OCI-LY7 (cell line): ENCODE results near the gene ZW10. TPM values are rescaled to one million over a fixed set of nuclear protein-coding genes. Genes with fewer than 3 reads are reported as not detected.

Experiments used
- BruUV-seq: library from RNA; stranded (reverse); fragments of 400-500 nt; replicated peaks from 2 replicates; lab custom pipeline; 2021; lab: Mats Ljungman, UMichigan
- CTCF ChIA-PET: fragments of 300-600 bp; sonication (Branson Sonifier 250); formaldehyde crosslinking; loops from one replicate; lab custom pipeline; 2022; ENCODE audit warnings: antibody characterized with exemption; ENCODE audit not compliant: unreplicated experiment; lab: Charles Lee
- POLR2A ChIA-PET: fragments of 300-600 bp; sonication (Branson Sonifier 250); formaldehyde crosslinking; loops from one replicate; lab custom pipeline; 2022; ENCODE audit warnings: antibody characterized with exemption; lab: Charles Lee
- DNase-seq: peaks from one replicate; pipeline ENCODE4 v3.0.0-alpha.2; 2015; ENCODE audit warnings: low spot score
- H2AFZ ChIP-seq: fragments of 200-600 bp; sonication (generic), shearing (Covaris generic); 2 replicates; pipeline ENCODE4 v1.6.1; 2014; ENCODE audit warnings: mild to moderate bottlenecking, antibody characterized with exemption, low read length, moderate library complexity
- H3K27ac ChIP-seq: fragments of 200-600 bp; sonication (generic); 2 replicates; pipeline ENCODE4 v1.5.1; 2014; ENCODE audit warnings: mixed run types, low read depth, mild to moderate bottlenecking, moderate library complexity, low read length, inconsistent platforms; ENCODE audit not compliant: poor library complexity, severe bottlenecking
- H3K36me3 ChIP-seq: fragments of 200-600 bp; sonication (generic); 2 replicates; pipeline ENCODE4 v1.6.1; 2014; ENCODE audit warnings: mild to moderate bottlenecking, antibody characterized with exemption, low read length, moderate library complexity, mixed read lengths; ENCODE audit not compliant: insufficient read depth
- H3K4me1 ChIP-seq: fragments of 200-600 bp; sonication (generic); 2 replicates; pipeline ENCODE4 v1.5.1; 2014; ENCODE audit warnings: mild to moderate bottlenecking, low read length; ENCODE audit not compliant: insufficient read depth, poor library complexity, severe bottlenecking
- H3K4me2 ChIP-seq: fragments of 200-600 bp; sonication (generic); 2 replicates; pipeline ENCODE4 v1.6.1; 2014; ENCODE audit warnings: mild to moderate bottlenecking, low read length
- H3K4me3 ChIP-seq: fragments of 200-600 bp; sonication (generic); 2 replicates; pipeline ENCODE4 v1.5.1; 2014; ENCODE audit warnings: mild to moderate bottlenecking, low read depth, low read length; ENCODE audit not compliant: poor library complexity, severe bottlenecking
- H3K79me2 ChIP-seq: fragments of 200-600 bp; sonication (generic); 2 replicates; pipeline ENCODE4 v1.6.1; 2016; ENCODE audit warnings: low read depth, mild to moderate bottlenecking, low read length, moderate library complexity, mixed read lengths; ENCODE audit not compliant: insufficient read depth
- H3K9me2 ChIP-seq: fragments of 200-600 bp; sonication (generic); 2 replicates; pipeline ENCODE4 v1.6.1; 2016; ENCODE audit warnings: mild to moderate bottlenecking, low read length, mixed read lengths; ENCODE audit not compliant: insufficient read depth
- H3K9me3 ChIP-seq: fragments of 200-600 bp; sonication (generic); 2 replicates; pipeline ENCODE4 v1.6.1; 2014; ENCODE audit warnings: mild to moderate bottlenecking, mixed run types, low read length, mixed read lengths
- H4K20me1 ChIP-seq: fragments of 200-600 bp; sonication (generic); 2 replicates; pipeline ENCODE4 v1.6.1; 2014; ENCODE audit warnings: mild to moderate bottlenecking, antibody characterized with exemption, low read length, moderate library complexity, mixed read lengths; ENCODE audit not compliant: insufficient read depth
- EZH2phosphoT487 ChIP-seq: fragments of 200-600 bp; sonication (generic); IDR thresholded peaks from 2 replicates; pipeline ENCODE4 v1.6.1; 2018; ENCODE audit warnings: low read depth, borderline replicate concordance, mild to moderate bottlenecking, mixed run types, antibody characterized with exemption, low read length, moderate library complexity, mixed read lengths
- intact Hi-C: fragments of 100-400 bp; cut with micrococcal nuclease; formaldehyde crosslinking; loops from one replicate; pipeline ENCODE4 v1.10.0; 2022; ENCODE audit not compliant: unreplicated experiment
- total RNA-seq, 2 experiments: library from RNA; depleted of rRNA in 1 of 2; stranded (reverse); fragments of >200 nt in 1 of 2; shearing (Covaris generic) in 1 of 2; gene quantifications; 2 replicates each; pipeline ENCODE4 v1.2.3, GENCODE V29; 2014 to 2022
- TF ChIP-seq, protein P1 (sequence below): fragments of 200-600 bp; sonication (generic); conservative IDR thresholded peaks from 2 replicates; pipeline ENCODE4 v1.5.1; 2014; ENCODE audit warnings: mild to moderate bottlenecking, antibody characterized with exemption, low read length, moderate library complexity, mixed read lengths

Gene ZW10
- total RNA-seq, 2 experiments from 2014 or later, result 18.9 to 19.9 TPM

DNA sequence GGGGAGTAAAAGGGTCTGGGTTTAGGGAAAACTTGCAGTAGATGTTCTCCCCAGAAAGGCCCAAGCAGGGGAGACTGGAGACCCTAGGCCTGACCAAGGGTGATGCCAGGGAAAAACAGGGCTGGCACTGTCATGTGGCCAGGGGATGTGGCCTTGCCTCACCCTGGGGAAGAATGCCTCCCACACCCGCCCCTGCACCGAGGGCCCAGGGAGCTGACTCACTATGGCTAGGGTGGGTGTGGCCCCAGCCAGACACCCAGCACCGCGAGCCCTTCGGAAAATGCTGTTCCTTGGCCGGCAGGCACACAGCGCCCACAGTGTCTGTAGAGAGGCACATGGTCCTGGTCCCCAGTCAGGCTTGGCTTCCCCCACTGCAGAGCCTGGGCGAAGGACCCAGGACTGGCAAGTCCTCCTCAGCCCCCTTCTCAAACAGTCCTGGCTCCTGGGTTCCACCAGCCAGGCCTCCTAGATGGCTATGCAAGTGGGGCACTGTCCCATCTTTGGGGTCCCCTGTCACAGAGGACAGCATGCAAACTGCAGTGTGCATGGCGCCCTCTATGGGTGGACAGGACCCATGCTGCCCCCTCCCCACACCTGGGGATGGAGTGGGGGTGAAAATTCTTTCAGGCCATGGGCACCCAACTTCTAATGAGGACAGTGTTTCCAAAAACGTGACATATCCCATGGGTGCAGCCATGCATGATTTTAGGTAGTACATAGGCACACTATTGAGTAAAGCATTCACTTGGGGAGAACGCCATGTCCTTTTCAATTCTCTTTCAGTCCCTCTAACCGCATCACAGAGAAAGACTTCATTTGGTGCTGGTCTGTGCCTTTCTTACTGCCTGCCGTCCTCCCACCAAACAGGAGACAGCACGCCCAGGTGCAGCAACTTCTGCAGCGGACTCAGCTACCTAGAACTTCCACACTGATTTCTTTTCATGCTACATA is 82.6 kb downstream of the ZW10 start:
- Histone ChIP-seq H3K4me3 (no peak overlapping the region), H3K9me3 (no peaks in the 10 kb centered on the region), H4K20me1 (no peaks in the 10 kb centered on the region), H3K4me1 (no peaks in the 10 kb centered on the region), H3K9me2 (no peaks in the 10 kb centered on the region), H2AFZ (no peak overlapping the region), H3K36me3 (no peaks in the 10 kb centered on the region), H3K79me2 (no peaks in the 10 kb centered on the region), H3K4me2 (no peak overlapping the region), H3K27ac (no peak overlapping the region)
- no peak for TF ChIP-seq EZH2phosphoT487
- TF ChIP-seq, protein P1, sequence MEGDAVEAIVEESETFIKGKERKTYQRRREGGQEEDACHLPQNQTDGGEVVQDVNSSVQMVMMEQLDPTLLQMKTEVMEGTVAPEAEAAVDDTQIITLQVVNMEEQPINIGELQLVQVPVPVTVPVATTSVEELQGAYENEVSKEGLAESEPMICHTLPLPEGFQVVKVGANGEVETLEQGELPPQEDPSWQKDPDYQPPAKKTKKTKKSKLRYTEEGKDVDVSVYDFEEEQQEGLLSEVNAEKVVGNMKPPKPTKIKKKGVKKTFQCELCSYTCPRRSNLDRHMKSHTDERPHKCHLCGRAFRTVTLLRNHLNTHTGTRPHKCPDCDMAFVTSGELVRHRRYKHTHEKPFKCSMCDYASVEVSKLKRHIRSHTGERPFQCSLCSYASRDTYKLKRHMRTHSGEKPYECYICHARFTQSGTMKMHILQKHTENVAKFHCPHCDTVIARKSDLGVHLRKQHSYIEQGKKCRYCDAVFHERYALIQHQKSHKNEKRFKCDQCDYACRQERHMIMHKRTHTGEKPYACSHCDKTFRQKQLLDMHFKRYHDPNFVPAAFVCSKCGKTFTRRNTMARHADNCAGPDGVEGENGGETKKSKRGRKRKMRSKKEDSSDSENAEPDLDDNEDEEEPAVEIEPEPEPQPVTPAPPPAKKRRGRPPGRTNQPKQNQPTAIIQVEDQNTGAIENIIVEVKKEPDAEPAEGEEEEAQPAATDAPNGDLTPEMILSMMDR, result peak; percentile 78
- intact Hi-C loops, result no loop called here
- no TSS peak for BruUV-seq
- CTCF ChIA-PET, result no interaction called here
- POLR2A ChIA-PET, result no interaction called here
- DNase-seq, result peak; percentile 19

DNA sequence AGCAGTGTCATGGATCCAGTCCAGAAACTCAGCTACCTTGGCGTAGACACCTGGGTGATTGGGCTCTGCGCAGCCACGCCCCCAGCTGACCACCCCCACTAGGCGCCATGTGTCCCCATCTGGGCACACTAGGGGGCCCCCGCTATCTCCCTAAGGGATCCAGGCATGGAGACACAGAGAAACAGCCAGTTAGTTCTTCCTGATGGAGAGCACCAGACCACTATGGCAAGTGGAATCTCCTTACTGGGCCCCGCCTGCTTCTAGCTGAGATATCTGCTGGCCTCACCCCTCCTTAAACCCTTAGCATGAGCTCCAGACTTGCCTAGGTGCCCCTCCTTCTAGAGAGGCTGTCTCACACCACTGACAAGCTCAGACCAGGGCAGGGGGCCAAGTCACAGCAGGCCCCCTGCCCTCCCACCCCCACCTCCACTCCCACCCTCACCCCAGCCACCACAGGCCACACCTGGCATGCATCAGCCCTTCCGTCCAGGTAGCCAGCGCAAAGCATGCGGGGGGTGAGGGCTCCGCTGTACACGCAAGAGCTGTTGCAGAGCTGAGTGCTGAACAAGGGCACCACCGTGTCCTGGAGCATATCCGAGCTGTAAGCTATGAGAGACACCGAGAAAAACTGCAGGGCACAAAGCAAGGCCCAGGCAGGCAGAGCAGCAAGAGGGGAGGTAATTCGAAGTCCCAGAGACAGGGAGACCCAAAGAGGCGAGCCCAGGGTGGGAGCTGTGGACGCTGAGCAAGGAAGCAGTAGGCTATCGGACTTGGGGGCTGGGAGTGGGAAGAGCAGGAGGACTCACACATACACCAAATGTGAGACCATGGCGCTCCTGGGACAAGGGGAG is 83.5 kb downstream of the ZW10 start:
- H3K36me3 ChIP-seq, result no peaks in the 10 kb centered on the region
- H4K20me1 ChIP-seq, result no peaks in the 10 kb centered on the region
- H3K9me2 ChIP-seq, result no peaks in the 10 kb centered on the region
- no peaks in the 10 kb centered on the region for H3K79me2 ChIP-seq
- TF ChIP-seq, protein P1, result no peak
- no peak for TF ChIP-seq EZH2phosphoT487
- H3K27ac ChIP-seq, result no peak overlapping the region
- BruUV-seq, result no TSS peak
- DNase-seq, result no peak
- H3K9me3 ChIP-seq, result no peaks in the 10 kb centered on the region
- H2AFZ ChIP-seq, result no peak overlapping the region
- H3K4me1 ChIP-seq, result no peaks in the 10 kb centered on the region
- intact Hi-C loops, result no loop called here
- H3K4me3 ChIP-seq, result no peak overlapping the region
- no peak overlapping the region for H3K4me2 ChIP-seq
- CTCF ChIA-PET, result no interaction called here
- POLR2A ChIA-PET, result no interaction called here
